Stimulated activated CD8-positive, alpha-beta memory T cell treated with anti-CD3 and anti-CD28 coated beads, Interleukin-4, amount 100 ng/mL, for 1 hour (primary cell): ENCODE data around the gene RGS16.
"Not testable (repeated sequence)": the region's sequence is repeated elsewhere in the genome, so short reads cannot be mapped to it uniquely, and the experiment has no call there.

Source experiments
- DNase-seq, 2 donors: peaks; one replicate each; pipeline ENCODE4 v3.0.0-alpha.2; 2020; ENCODE audit warnings: low read depth in 2 of 2, low spot score in 1 of 2

Gene RGS16

GRCh38 chr1:182604175-182605164 is at the start of gene RGS16:
Gene RGS16, minus strand, starts transcription at chr1:182604389. Its CDS starts 130 bp downstream, at chr1:182604259.
- DNase-seq: peak; percentile 70 to 72

GRCh38 chr1:182653986-182654385 is 49.8 kb upstream of the RGS16 start:
- no peak for DNase-seq

- no peak for DNase-seq
Observed at GRCh38 chr1:182652933-182653332, 48.7 kb upstream of the RGS16 start.

GRCh38 chr1:182651339-182651724 is 47.1 kb upstream of the RGS16 start:
- no peak for DNase-seq

- DNase-seq: no peak
Observed at GRCh38 chr1:182650678-182651338, 46.6 kb upstream of the RGS16 start.

GRCh38 chr1:182649041-182649440 is 44.9 kb upstream of the RGS16 start:
- no peak for DNase-seq

GRCh38 chr1:182646739-182647138 is 42.5 kb upstream of the RGS16 start:
- DNase-seq: no peak

- no peak for DNase-seq
Observed at GRCh38 chr1:182644886-182645285, 40.7 kb upstream of the RGS16 start.

- no peak for DNase-seq
Observed at GRCh38 chr1:182643699-182644098, 39.5 kb upstream of the RGS16 start.

- DNase-seq: no peak
Observed at GRCh38 chr1:182642461-182642860, 38.3 kb upstream of the RGS16 start.

GRCh38 chr1:182641561-182641960 is 37.4 kb upstream of the RGS16 start:
- DNase-seq: no peak

GRCh38 chr1:182639330-182639729 is 35.1 kb upstream of the RGS16 start:
- no peak for DNase-seq

- no peak for DNase-seq
Observed at GRCh38 chr1:182637769-182638168, 33.6 kb upstream of the RGS16 start.

GRCh38 chr1:182635871-182636270 is 31.7 kb upstream of the RGS16 start:
- no peak for DNase-seq

GRCh38 chr1:182634306-182635072 is 30.3 kb upstream of the RGS16 start:
- no peak for DNase-seq

- DNase-seq: no peak
Observed at GRCh38 chr1:182633657-182634281, 29.6 kb upstream of the RGS16 start.

- DNase-seq: no peak
Observed at GRCh38 chr1:182633031-182633430, 28.8 kb upstream of the RGS16 start.

- DNase-seq: not testable (repeated sequence)
Observed at GRCh38 chr1:182632441-182632857, 28.3 kb upstream of the RGS16 start.

- no peak for DNase-seq
Observed at GRCh38 chr1:182631954-182632353, 27.8 kb upstream of the RGS16 start.

- no peak for DNase-seq
Observed at GRCh38 chr1:182631053-182631677, 27.0 kb upstream of the RGS16 start.

- no peak for DNase-seq
Observed at GRCh38 chr1:182630586-182630985, 26.4 kb upstream of the RGS16 start.
